ENCODE measurements around the gene AP2A2. TPM values are rescaled to one million over a fixed set of nuclear protein-coding genes. Genes with fewer than 3 reads are reported as not detected.

Gene AP2A2
- total RNA-seq, 1 experiment from 2014 or later: 25.3 TPM

GRCh38 chr11:924406-925157 is 1.1 kb upstream of the AP2A2 start:
- peak; percentile 2 for DNase-seq (ENCODE audit: low spot score)

DNA sequence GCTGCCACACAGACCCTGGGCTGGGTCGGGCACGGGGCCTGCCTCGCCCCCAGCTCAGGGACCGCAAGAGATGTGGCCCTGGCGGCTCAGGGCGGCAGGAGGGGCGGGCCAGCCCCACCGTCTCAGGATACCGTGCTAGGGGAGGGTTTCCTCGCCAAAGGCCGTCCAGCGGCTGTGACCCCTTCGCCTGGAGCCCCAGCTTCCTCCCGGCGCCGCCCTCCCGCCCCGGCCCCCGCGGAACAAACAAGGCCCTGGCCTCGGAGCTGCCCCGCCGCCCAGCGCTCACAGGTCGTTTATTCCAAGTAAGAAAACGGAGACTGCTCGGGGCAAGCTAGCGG is 543 bp upstream of the AP2A2 start:
- DNase-seq (ENCODE audit: low spot score): no peak

DNA sequence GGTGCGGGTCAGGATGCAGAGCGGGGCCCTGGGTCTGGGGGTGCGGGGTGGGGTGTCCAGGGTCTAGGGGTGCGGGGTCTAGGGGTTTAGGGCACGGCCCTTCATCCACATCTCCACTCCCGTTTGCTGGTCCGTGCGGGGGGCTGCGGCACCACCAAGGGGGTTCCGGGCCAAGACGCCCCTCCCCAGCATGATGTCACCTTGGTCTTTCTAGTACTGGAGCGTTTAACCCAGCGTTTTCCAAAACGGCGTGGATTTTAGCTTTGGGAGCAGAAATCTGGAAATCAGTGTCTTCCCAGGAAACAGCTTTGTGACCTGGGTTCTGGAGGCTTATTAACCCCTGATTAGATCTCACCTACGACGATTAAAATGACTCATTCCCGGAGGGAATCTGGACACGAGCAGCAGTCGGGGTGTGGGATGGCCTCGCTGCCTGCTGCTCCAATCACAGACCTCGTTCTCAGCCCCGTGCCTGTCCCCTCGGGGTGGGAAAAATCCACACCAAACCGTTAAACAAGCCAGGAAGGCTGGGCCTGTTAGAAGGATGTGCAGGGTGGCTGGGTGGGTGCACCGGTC is 759 bp downstream of the AP2A2 start:
- no peak for DNase-seq (ENCODE audit: low spot score)

DNA sequence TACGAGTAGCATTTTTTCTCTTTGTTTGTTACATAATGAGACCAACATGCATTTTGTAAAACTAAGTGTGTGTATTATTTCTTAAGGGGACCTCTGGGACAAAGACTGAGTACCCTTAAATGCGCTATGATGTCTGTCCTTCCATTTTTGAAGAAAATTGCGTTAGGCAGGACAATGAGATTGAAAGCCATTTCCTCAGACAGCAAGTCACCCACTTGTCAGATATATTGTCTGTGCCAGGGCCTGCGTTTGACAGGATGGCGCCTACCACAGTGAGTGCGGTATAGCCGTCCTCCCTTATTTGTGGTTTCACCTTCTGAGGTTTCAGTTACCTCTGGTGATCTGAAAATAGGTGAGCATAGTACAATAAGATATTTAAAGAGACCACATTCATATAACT is 2.2 kb downstream of the AP2A2 start:
- no peak for DNase-seq (ENCODE audit: low spot score)

DNA sequence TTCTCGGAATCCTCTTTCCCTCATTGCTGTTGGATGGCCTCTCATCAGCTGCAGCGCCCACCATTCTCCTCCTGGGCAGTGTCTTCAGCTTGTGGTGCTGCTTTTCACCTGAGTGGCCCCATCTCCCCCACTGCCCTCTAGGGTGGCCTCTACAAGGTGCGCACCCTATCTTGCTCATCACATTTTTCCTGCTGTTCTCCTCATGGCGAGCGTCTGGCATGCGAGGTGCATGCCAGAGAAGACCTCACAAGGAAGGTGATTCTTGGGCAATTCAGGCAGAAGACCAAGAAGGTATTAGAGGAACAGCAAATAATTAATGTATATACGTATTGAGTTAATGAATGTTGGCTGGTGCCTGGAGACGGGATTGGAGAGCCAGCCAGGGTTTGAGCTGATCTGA is 3.1 kb downstream of the AP2A2 start:
- DNase-seq (ENCODE audit: low spot score): no peak

GRCh38 chr11:929405-929804 is 3.7 kb downstream of the AP2A2 start:
- DNase-seq (ENCODE audit: low spot score): no peak

DNA sequence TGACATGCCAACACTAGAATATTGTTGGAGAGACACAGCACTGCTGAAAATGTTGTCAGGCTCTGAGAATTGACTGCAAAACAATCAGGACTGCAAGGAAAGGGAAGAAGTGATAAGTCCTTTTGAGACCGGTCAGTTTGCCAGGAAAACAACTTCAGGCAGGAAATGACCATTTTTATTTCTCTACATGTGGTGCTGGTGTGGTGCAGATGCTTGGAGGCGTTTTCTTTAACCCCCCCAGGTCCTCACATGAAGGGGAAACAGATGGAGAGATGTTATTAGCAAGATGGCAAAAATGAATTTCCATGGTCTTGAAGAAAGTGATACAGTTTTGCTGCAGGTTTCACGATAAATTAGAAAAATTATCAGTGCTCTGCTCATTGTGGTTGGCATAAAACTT is 5.7 kb downstream of the AP2A2 start:
- no peak for DNase-seq (ENCODE audit: low spot score)

- DNase-seq (ENCODE audit: low spot score): no peak
Measured at GRCh38 chr11:932435-932834, 6.8 kb downstream of the AP2A2 start.

- DNase-seq (ENCODE audit: low spot score): no peak
Measured at GRCh38 chr11:933142-933851, 7.6 kb downstream of the AP2A2 start.

DNA sequence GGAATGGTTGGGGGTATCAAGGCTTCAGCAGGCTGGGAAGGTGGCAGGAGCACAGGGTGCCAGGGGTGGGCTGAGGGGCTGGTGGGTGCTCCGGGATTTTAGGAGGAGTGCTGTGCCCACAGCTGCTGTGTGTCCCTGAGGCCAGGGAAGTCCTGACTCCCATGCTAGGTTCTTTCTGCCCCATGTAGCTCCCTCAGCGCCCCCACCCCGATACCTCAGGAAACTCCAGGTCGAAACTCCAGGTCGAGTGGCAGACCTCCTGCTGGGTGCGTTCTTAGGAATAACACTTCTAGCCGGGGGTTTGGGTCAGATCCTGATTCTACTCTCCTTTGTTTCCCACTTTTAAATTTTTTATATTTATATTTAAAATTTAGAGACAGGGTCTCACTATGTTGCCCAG is 8.3 kb downstream of the AP2A2 start:
- no peak for DNase-seq (ENCODE audit: low spot score)

DNA sequence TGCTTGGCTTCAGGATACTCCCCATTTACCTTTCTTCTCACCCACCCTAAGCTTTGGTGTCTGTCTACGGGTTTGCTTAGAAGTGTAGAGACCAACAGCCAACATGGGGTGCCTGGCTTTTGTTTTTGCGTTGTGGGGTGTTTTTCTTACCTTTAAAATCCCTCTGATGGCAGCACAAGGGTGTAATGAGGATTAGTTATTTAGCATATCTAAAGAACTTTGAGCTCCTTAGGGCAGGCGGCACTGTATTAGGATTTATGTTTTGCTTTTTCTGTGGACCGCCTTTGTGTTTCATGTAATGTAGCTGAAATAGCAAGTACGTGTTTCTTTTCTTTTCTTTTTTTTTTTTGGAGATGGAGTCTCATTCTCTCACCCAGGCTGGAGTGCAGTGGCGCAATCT is 8.9 kb downstream of the AP2A2 start:
- DNase-seq (ENCODE audit: low spot score): no peak

- DNase-seq (ENCODE audit: low spot score): no peak
Measured at GRCh38 chr11:936199-936598, 10.5 kb downstream of the AP2A2 start.

GRCh38 chr11:937841-938261 is 12.2 kb downstream of the AP2A2 start:
- DNase-seq (ENCODE audit: low spot score): no peak

DNA sequence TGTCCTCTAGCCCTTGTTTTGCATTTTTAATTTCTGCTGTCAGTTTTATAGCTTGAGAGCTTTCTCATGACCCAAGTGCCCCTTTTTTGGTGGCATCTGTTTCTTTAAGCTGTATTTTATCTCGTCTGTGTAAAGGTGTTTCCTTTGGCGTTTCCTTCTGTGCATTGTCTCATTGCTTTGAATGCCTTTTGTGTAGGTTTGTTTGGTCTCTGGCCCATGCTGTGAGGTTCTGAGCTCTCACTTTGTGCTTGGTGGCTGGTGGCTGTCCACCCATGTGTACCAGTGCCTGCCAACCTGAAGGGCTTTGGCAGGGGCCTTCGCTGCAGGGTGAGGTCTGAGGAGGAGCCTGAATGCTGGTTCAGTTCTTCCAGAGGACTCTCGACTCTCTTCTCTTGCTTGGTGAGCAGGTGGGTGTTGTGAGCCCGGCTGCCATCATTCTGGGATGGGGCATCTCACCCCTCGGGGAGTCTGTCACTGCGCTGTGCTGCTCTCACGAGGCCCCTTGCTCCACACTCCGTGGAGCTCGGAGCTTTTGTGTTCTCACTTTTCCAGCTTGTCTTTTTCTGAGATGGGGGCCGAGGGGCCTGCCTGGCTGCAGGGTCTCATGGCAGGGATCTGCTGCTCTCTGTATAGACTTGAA is 14.9 kb downstream of the AP2A2 start:
- no peak for DNase-seq (ENCODE audit: low spot score)

DNA sequence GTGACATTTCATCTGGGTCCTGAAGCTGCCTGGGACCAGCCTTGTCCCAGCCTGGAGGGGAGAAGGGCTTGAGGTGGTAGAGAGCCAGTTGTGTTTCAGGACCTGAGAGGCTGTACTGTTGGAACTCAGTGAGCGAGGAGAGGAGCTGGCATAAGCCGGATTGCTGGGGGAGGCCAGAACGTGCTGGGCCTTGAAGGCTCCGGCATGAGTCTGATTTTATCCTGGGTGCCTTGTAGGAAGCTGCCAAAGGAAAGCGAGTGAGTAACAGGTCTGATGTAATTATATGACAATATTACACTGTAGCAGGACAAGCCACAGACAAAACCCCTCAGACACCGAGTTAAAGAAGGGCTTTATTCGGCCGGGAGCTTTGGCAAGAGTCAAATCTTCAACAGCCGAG is 17.2 kb downstream of the AP2A2 start:
- no peak for DNase-seq (ENCODE audit: low spot score)

DNA sequence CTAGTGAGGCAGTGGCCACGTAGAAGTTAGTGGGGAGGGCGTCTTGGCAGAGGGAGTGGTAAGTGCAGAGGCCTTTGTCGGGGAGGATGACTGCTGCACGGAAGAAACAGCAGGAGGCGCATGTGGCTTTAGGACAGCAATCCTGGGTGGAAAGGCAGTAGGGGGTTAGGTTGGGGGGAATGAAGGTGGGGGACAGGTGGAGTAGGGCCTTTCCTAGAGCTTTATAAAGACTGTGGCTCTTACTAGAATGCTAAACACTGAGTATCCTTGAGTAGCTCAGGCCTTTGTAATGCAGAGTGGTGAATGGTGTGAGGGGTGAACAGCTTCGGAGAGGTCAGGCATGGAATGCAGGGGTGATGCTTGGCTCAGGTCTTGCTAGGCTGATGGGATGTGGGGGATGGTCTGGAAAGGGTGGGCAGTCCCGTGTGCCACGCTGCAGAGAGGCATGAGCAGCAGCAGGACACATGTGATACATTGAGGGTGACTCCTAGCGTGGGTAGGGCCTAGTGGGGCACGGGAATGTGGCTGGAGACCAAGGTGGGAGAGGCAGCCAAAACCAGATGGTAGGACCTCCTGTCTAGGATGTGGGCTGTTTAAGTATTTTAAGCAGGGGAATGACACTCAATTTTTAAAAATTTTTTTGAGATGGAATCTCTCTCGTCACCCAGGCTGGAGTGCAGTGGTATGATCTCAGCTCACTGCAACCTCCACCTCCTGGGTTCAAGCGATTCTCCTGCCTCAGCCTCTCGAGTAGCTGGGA is 19.2 kb downstream of the AP2A2 start:
- no peak for DNase-seq (ENCODE audit: low spot score)

- DNase-seq (ENCODE audit: low spot score): no peak
Measured at GRCh38 chr11:945986-946385, 20.3 kb downstream of the AP2A2 start.

DNA sequence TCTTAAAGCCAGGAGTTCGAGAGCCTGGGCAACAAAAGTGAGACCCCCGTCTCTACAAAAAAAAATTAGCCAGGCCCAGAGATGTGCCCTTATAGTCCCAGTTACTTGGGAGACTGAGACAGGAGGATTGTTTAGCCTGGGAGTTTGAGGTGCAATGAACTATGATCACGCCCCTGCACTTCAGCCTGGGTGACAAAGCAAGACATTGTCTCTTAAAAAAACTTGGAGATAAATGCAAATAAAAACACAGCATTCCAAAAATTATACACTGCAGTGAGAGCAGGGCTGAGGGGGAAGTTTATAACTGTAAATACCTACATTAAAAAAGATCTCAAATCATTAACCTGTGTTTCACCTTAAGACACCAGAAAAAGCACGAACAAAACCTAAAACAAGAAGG is 22.1 kb downstream of the AP2A2 start:
- DNase-seq (ENCODE audit: low spot score): no peak

DNA sequence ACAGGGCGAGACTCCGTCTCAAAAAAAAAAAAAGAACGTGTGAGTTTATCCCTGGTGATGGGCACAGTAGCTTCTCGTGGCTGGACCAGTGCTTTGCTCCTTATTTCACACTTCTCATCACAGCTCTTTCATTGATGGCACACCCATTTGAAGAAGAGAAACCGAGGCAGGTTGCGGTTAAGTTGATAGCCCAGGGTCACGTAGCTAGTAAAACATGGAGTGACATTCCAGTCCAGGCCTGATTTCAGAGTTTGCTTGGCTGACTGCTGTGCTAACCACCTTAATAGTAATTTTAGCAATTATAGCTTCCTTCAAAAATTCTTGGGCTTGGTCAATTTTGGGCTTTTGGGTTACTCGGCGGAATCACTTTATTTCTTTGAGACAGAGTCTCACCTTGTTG is 25.8 kb downstream of the AP2A2 start:
- DNase-seq (ENCODE audit: low spot score): no peak

- no peak for DNase-seq (ENCODE audit: low spot score)
Measured at GRCh38 chr11:952406-953385, 27.0 kb downstream of the AP2A2 start.

DNA sequence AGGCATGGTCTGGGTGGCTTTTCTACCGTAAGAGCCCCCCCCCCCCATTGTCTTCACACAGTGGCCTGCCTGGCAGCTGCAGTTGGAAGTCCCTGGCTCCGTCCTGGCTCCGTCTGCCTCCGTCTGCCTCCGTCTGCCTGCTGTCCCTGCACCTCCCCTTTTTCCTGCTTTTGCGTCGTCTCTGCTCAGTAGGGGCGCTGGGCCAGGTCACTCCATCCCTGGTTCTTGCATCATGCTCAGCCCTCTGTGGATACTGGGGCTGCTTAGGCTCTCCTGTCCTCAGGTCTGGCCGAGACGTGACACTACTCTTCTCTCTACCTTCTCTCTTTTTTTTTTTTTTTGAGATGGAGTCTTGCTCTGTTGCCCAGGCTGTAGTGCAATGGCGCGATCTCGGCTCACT is 27.8 kb downstream of the AP2A2 start:
- DNase-seq (ENCODE audit: low spot score): no peak
